K562 (cell line): ENCODE results near the gene ERI2. TPM values are rescaled to one million over a fixed set of nuclear protein-coding genes. Genes with fewer than 3 reads are reported as not detected.

Experiments used
- AFF4 ChIP-seq: sonication (generic); formaldehyde crosslinking; IDR thresholded peaks from 2 replicates; pipeline ENCODE4 v1.8.0; 2023; ENCODE audit warnings: mild to moderate bottlenecking, missing genetic modification reagents
- CREB3 ChIP-seq: fragments of 450-650 bp; conservative IDR thresholded peaks from 2 replicates; pipeline ENCODE4 v1.6.1; 2016; ENCODE audit warnings: missing genetic modification characterization, low read depth, mild to moderate bottlenecking, missing compliant biosample characterization, moderate library complexity
- CTCF ChIP-seq, 3 experiments: IDR thresholded peaks in 2 of 3; conservative IDR thresholded peaks in 1 of 3; 2 replicates each; pipeline ENCODE4 v1.5.1; 2011 to 2012; ENCODE audit warnings: low read length in 3 of 3, mild to moderate bottlenecking in 3 of 3, control low read depth in 2 of 3, improper control_type of control experiment in 1 of 3, inconsistent platforms in 1 of 3, low read depth in 1 of 3, mixed read lengths in 1 of 3, moderate library complexity in 1 of 3; ENCODE audit not compliant: insufficient read depth in 2 of 3
- ELK3 ChIP-seq: fragments of 450-650 bp; formaldehyde crosslinking; IDR thresholded peaks from 2 replicates; pipeline ENCODE4 v1.4.0; 2020; ENCODE audit warnings: mild to moderate bottlenecking
- HDAC1 ChIP-seq, 2 experiments: fragments of 450-650 bp; IDR thresholded peaks; 2 replicates each; pipeline ENCODE4 v1.6.1; 2016 to 2017; ENCODE audit warnings: inconsistent platforms in 1 of 2, mild to moderate bottlenecking in 1 of 2, moderate library complexity in 1 of 2
- polyA plus RNA-seq, 8 experiments: library from polyadenylated mRNA; depleted of rRNA in 4 of 8; stranded (reverse) in 5 of 8; unstranded in 3 of 8; fragments of >200 nt; fragmentation: Nextera tagmentation in 2 of 8; fragmentation: Illumina TruSeq in 1 of 8; extraction: Ambion mirVana in 2 of 8; extraction: Trizol in 1 of 8; gene quantifications; 2 replicates each; pipeline versions ENCODE4 v1.2.1 to v1.2.3, GENCODE V29; 2011 to 2014; ENCODE audit warnings: inconsistent platforms in 1 of 8, missing spikeins in 1 of 8
- total RNA-seq, 7 experiments: library from RNA; depleted of rRNA in 6 of 7; stranded (reverse); fragments of >200 nt in 6 of 7; fragmentation: Illumina TruSeq in 2 of 7; extraction: Trizol in 2 of 7; gene quantifications; 2 replicates each; pipeline versions ENCODE4 v1.2.1 to v1.2.3, GENCODE V29; 2011 to 2021; ENCODE audit warnings: low replicate concordance in 1 of 7

Gene ERI2
- total and polyA plus RNA-seq, 9 of the 15 experiments (the other 6 are each of a cell fraction or from before 2014, with no cell fraction given), result 23.3 to 57.0 (median 48.1) TPM

GRCh38 chr16:20766294-20766693, 40.0 kb downstream of the ERI2 start (continued):
- TF ChIP-seq AFF4 (CRISPR knock-in tag), result no peak
- TF ChIP-seq CREB3 (tag), result no peak
- no peak for TF ChIP-seq CTCF (IDR thresholded peaks at IDR 0.05 in 2 of 3, conservative IDR thresholded peaks at IDR 0.05 in 1 of 3; ENCODE audit: insufficient read depth in 2 of 3, low read depth in 1 of 3, low read length in 3 of 3)
- no peak for TF ChIP-seq ELK3
- no peak for TF ChIP-seq HDAC1 (IDR thresholded peaks at IDR 0.05)
